NT2/D1 (cell line): ENCODE measurements around the gene DYNC2H1.
A peak's percentile ranks its signal among the peaks of the same experiment; 100 is the strongest.

Experiments used
- DNase-seq: peaks from one replicate; pipeline ENCODE4 v3.0.0-alpha.2; 2011; ENCODE audit warnings: low read depth, low spot score
- H3K27me3 ChIP-seq: 2 replicates; pipeline ENCODE4 v1.6.0; 2011; ENCODE audit warnings: mild to moderate bottlenecking; ENCODE audit not compliant: insufficient read length, insufficient read depth
- H3K36me3 ChIP-seq: 2 replicates; pipeline ENCODE4 v1.6.1; 2011; ENCODE audit warnings: mild to moderate bottlenecking, low read length, mixed read lengths; ENCODE audit not compliant: insufficient read depth, insufficient read length
- H3K4me1 ChIP-seq: 2 replicates; pipeline ENCODE4 v1.5.1; 2011; ENCODE audit not compliant: insufficient read depth, insufficient read length
- H3K4me3 ChIP-seq: 2 replicates; pipeline ENCODE4 v1.5.1; 2011; ENCODE audit warnings: low read depth; ENCODE audit not compliant: insufficient read length
- H3K9ac ChIP-seq: 2 replicates; pipeline ENCODE4 v1.6.0; 2011; ENCODE audit warnings: low read depth; ENCODE audit not compliant: insufficient read length
- H3K9me3 ChIP-seq: 2 replicates; pipeline ENCODE4 v1.5.1; 2011; ENCODE audit warnings: mild to moderate bottlenecking, low read length; ENCODE audit not compliant: insufficient read depth
- SUZ12 ChIP-seq: IDR thresholded peaks from 2 replicates; pipeline ENCODE4 v1.6.1; 2011; ENCODE audit not compliant: insufficient read length, insufficient read depth; ENCODE audit errors: extremely low read depth
- YY1 ChIP-seq: IDR thresholded peaks from 2 replicates; pipeline ENCODE4 v1.6.1; 2011; ENCODE audit not compliant: insufficient read length, insufficient read depth
- ZNF274 ChIP-seq: IDR thresholded peaks from 2 replicates; pipeline ENCODE4 v1.6.1; 2011; ENCODE audit warnings: mild to moderate bottlenecking, low read depth, low read length

Gene DYNC2H1

GRCh38 chr11:103317118-103317517 lies 207.9 kb downstream of the DYNC2H1 start:
- no peaks in the 10 kb centered on the region for H3K27me3 ChIP-seq
- no peaks in the 10 kb centered on the region for H3K36me3 ChIP-seq
- no peak for DNase-seq
- H3K4me3 ChIP-seq = no peak overlapping the region
- H3K9me3 ChIP-seq = no peaks in the 10 kb centered on the region
- H3K9ac ChIP-seq = no peak overlapping the region
- TF ChIP-seq ZNF274 = no peak
- TF ChIP-seq YY1 = no peak
- TF ChIP-seq SUZ12 = no peak
- no peaks in the 10 kb centered on the region for H3K4me1 ChIP-seq

GRCh38 chr11:103322821-103323220 lies 213.6 kb downstream of the DYNC2H1 start:
- no peak overlapping the region for H3K4me3 ChIP-seq
- no peaks in the 10 kb centered on the region for H3K27me3 ChIP-seq
- H3K9ac ChIP-seq = no peak overlapping the region
- H3K9me3 ChIP-seq = no peaks in the 10 kb centered on the region
- H3K36me3 ChIP-seq = no peaks in the 10 kb centered on the region
- no peaks in the 10 kb centered on the region for H3K4me1 ChIP-seq
- no peak for TF ChIP-seq YY1
- TF ChIP-seq ZNF274 = no peak
- TF ChIP-seq SUZ12 = no peak
- DNase-seq = no peak

DNA sequence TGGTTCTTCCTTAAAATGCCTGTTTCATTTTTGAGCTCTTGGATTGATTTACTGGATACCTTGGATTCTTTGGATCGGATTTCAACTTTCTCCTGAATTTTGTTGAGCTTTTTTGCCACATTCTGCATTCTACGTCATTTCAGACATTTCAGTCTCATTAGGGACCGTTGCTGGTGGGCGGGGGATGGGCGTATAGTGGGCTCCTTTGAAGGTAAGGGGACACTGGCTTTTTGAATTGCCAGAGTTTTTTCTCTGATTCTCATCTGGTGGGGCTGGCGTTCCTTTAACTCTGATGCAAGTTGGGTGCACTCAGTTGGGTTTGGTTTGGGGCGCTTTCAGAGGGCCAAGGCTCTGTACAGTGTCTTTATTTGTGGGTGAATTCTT lies 216.5 kb downstream of the DYNC2H1 start:
- H3K9ac ChIP-seq = no peak overlapping the region
- no peaks in the 10 kb centered on the region for H3K4me1 ChIP-seq
- no peak overlapping the region for H3K4me3 ChIP-seq
- H3K9me3 ChIP-seq = no peaks in the 10 kb centered on the region
- TF ChIP-seq SUZ12 (no peak), YY1 (no peak), ZNF274 (no peak)
- DNase-seq = no peak
- H3K27me3 ChIP-seq = no peaks in the 10 kb centered on the region
- H3K36me3 ChIP-seq = no peaks in the 10 kb centered on the region

DNA sequence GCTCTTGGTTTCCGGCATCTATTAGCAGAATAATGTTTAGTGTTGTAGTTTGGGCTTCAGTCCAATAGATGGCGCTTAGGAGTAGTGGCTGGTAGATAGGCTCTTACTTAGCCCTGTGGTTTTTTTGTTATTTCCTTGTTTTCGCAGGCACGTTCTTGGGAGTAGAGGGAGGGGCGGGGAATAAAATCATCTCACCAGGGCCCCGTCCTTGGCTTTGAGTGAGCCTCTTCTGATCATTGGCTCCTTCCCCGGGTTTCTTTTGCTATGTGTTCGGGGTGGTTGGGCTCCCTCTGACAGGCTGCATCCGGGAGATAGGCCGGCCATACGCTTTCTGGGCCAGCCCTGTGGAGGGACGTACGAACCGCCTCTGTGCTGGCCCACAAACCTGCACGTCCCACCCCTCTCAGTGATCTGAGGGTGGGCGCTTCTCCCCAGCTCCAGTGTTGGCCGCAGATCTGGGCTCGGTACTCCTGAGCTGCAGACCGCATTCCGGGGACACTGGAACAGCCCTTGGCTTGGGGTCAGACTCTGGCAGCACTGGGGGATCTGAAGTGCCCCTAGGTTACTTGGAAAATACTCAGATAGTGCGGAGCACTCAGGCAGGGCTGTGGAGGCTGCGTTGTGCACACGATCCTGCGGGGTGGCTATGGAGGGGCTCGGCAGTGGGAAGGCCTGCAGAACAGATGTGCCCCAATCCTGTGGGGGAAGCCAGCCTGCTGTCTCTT lies 217.0 kb downstream of the DYNC2H1 start:
- Histone ChIP-seq H3K27me3 (no peaks in the 10 kb centered on the region), H3K4me3 (no peak overlapping the region), H3K9me3 (no peaks in the 10 kb centered on the region), H3K4me1 (no peaks in the 10 kb centered on the region), H3K36me3 (no peaks in the 10 kb centered on the region), H3K9ac (no peak overlapping the region)
- no peak for TF ChIP-seq ZNF274
- TF ChIP-seq SUZ12 = no peak
- no peak for TF ChIP-seq YY1
- DNase-seq = peak; percentile 51

GRCh38 chr11:103327721-103328120 lies 218.5 kb downstream of the DYNC2H1 start:
- Histone ChIP-seq H3K9me3 (no peaks in the 10 kb centered on the region), H3K36me3 (no peaks in the 10 kb centered on the region), H3K4me3 (no peak overlapping the region), H3K9ac (no peak overlapping the region), H3K27me3 (no peaks in the 10 kb centered on the region), H3K4me1 (no peaks in the 10 kb centered on the region)
- no peak for DNase-seq
- TF ChIP-seq YY1 (no peak), SUZ12 (no peak), ZNF274 (no peak)

- no peak for TF ChIP-seq YY1
- TF ChIP-seq ZNF274 = no peak
- TF ChIP-seq SUZ12 = no peak
- no peak overlapping the region for H3K9ac ChIP-seq
- H3K36me3 ChIP-seq = no peaks in the 10 kb centered on the region
- no peak for DNase-seq
- H3K4me3 ChIP-seq = no peak overlapping the region
- no peaks in the 10 kb centered on the region for H3K9me3 ChIP-seq
- H3K27me3 ChIP-seq = no peaks in the 10 kb centered on the region
- H3K4me1 ChIP-seq = no peaks in the 10 kb centered on the region
These were observed 223.2 kb downstream of the DYNC2H1 start for GRCh38 chr11:103332409-103332808.

- no peak overlapping the region for H3K9ac ChIP-seq
These were observed 229.6 kb downstream of the DYNC2H1 start for GRCh38 chr11:103338621-103339484.

More at GRCh38 chr11:103338621-103339484, 229.6 kb downstream of the DYNC2H1 start:
- H3K4me3 ChIP-seq = no peak overlapping the region
- no peaks in the 10 kb centered on the region for H3K9me3 ChIP-seq
- TF ChIP-seq YY1 (no peak), ZNF274 (no peak), SUZ12 (no peak)
- DNase-seq = peak; percentile 11
- no peaks in the 10 kb centered on the region for H3K27me3 ChIP-seq
- no peaks in the 10 kb centered on the region for H3K36me3 ChIP-seq
- H3K4me1 ChIP-seq = no peaks in the 10 kb centered on the region
